Measurements from ENCODE around the gene INHBA.

- TF ChIP-seq CTCF (IDR thresholded peaks at IDR 0.05) (no peak), POLR2A (IDR thresholded peaks at IDR 0.05) (no peak)
These were observed 27.3 kb upstream of the INHBA start for GRCh38 chr7:41730161-41730560.
